Ovary (tissue), 3 donors: ENCODE measurements around the gene NDUFV2.

Experiments
- POLR2A ChIP-seq: fragments of 450-650 bp; IDR thresholded peaks from one replicate; pipeline ENCODE4 v1.6.1; 2017; ENCODE audit warnings: antibody characterized with exemption, mild to moderate bottlenecking, moderate library complexity
- TF ChIP-seq, protein P1 (sequence below), 3 donors: fragments of 450-650 bp in 2 of 3; fragments of 200-600 bp in 1 of 3; IDR thresholded peaks; one replicate each; pipeline versions ENCODE4 v1.5.1 to v1.8.0; 2016 to 2022; ENCODE audit warnings: antibody characterized with exemption in 3 of 3, mild to moderate bottlenecking in 1 of 3
- donor health status: DM: no; HTN: no; CAD: no.

DNA sequence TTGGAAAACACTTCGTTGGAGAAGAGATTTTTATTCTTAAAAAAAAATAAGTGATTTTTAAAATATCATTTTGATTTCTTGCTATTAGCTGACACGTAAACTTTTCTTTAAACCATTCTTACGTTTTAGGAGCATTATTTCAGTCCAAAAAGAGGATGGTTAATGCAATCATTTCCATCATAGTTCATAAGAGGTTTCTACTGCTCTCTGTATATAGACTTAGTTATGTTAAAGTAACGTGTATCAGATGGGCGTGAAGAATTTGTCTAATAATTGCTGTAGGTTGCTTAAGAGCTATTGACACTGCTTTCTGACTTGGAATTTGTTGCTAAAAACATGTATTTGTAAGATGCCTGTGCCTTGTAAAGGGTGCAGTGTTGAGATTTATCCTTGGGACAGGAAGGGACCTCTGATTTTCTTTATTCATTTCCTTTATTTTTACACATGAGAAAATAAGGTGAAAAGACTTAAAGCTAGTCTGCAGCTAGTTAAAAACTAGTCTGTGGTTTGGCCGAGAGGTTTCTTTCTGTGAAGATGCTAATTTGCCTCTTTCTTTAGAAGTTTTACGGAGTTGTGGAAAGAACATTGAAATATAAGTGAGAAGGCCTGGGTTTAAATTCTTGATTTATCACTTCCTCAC is 37.0 kb downstream of the NDUFV2 start:
- TF ChIP-seq POLR2A, result no peak
- TF ChIP-seq, protein P1, sequence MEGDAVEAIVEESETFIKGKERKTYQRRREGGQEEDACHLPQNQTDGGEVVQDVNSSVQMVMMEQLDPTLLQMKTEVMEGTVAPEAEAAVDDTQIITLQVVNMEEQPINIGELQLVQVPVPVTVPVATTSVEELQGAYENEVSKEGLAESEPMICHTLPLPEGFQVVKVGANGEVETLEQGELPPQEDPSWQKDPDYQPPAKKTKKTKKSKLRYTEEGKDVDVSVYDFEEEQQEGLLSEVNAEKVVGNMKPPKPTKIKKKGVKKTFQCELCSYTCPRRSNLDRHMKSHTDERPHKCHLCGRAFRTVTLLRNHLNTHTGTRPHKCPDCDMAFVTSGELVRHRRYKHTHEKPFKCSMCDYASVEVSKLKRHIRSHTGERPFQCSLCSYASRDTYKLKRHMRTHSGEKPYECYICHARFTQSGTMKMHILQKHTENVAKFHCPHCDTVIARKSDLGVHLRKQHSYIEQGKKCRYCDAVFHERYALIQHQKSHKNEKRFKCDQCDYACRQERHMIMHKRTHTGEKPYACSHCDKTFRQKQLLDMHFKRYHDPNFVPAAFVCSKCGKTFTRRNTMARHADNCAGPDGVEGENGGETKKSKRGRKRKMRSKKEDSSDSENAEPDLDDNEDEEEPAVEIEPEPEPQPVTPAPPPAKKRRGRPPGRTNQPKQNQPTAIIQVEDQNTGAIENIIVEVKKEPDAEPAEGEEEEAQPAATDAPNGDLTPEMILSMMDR (IDR thresholded peaks at IDR 0.05), result no peak
